ENCODE results near the gene MUC6. TPM values are rescaled to one million over a fixed set of nuclear protein-coding genes. Genes with fewer than 3 reads are reported as not detected.
A peak's percentile ranks its signal among the peaks of the same experiment; 100 is the strongest.

Gene MUC6
- total and polyA plus RNA-seq, 2 experiments from 2014 or later: not detected

GRCh38 chr11:1040428-1041148 is 4.1 kb upstream of the MUC6 start:
- no peaks in the 10 kb centered on the region for H3K4me1 ChIP-seq (ENCODE audit: insufficient read depth)
- 57% methylated on average over 9 to 16 of the region's 16 CpGs for WGBS, 2 experiments (ENCODE audit: low coverage in 1 of 2, low lambda C conversion rate in 2 of 2, missing lambda C conversion rate in 2 of 2)

GRCh38 chr11:1039481-1040427 is 3.2 kb upstream of the MUC6 start:
- Histone ChIP-seq H3K9me3 (ENCODE audit: low read depth) (no peaks in the 10 kb centered on the region), H4K20me1 (ENCODE audit: insufficient read depth) (no peaks in the 10 kb centered on the region), H3K9ac (no peak overlapping the region), H3K4me3 (no peak overlapping the region), H3K36me3 (ENCODE audit: low read depth) (no peaks in the 10 kb centered on the region), H3K27me3 (replicated peaks; ENCODE audit: insufficient read depth) (peaks cover 1% of the 10 kb centered on the region; the same call in 1 of the 2 replicates), H3K9me2 (ENCODE audit: insufficient read depth) (no peaks in the 10 kb centered on the region), H3F3A (ENCODE audit: insufficient read depth) (no peaks in the 10 kb centered on the region), H3K79me2 (ENCODE audit: insufficient read depth) (no peaks in the 10 kb centered on the region), H2AFZ (no peak overlapping the region), H3K4me1 (ENCODE audit: insufficient read depth) (no peaks in the 10 kb centered on the region), H3K27ac (no peak overlapping the region), H3K4me2 (ENCODE audit: unreplicated experiment) (no peak overlapping the region)
- in situ Hi-C loops (cut with MboI): no loop called here
- TF ChIP-seq EZH2 (IDR thresholded peaks at IDR 0.05; ENCODE audit: insufficient read depth, poor library complexity, severe bottlenecking) (no peak), EZH2phosphoT487 (IDR thresholded peaks at IDR 0.05; ENCODE audit: insufficient read depth, low read depth) (no peak)
- WGBS, 2 experiments (ENCODE audit: low coverage in 1 of 2, low lambda C conversion rate in 2 of 2, missing lambda C conversion rate in 2 of 2): 63 to 65% methylated on average over 27 to 30 of the region's 32 CpGs
- no peak for DNase-seq

More at GRCh38 chr11:1040428-1041148, 4.1 kb upstream of the MUC6 start:
- Histone ChIP-seq H3K9me3 (ENCODE audit: low read depth) (no peaks in the 10 kb centered on the region), H3K4me3 (no peak overlapping the region), H3K79me2 (ENCODE audit: insufficient read depth) (no peaks in the 10 kb centered on the region), H3K9ac (no peak overlapping the region), H3F3A (ENCODE audit: insufficient read depth) (no peaks in the 10 kb centered on the region), H3K9me2 (ENCODE audit: insufficient read depth) (no peaks in the 10 kb centered on the region), H3K27me3 (replicated peaks; ENCODE audit: insufficient read depth) (peaks cover 8% of the 10 kb centered on the region; the same call in 1 of the 2 replicates), H3K27ac (no peak overlapping the region), H4K20me1 (ENCODE audit: insufficient read depth) (no peaks in the 10 kb centered on the region), H3K36me3 (ENCODE audit: low read depth) (no peaks in the 10 kb centered on the region), H2AFZ (no peak overlapping the region), H3K4me2 (ENCODE audit: unreplicated experiment) (no peak overlapping the region)
- DNase-seq: peak; percentile 32
- no peak for TF ChIP-seq EZH2phosphoT487 (IDR thresholded peaks at IDR 0.05; ENCODE audit: insufficient read depth, low read depth)
- TF ChIP-seq EZH2 (IDR thresholded peaks at IDR 0.05; ENCODE audit: insufficient read depth, poor library complexity, severe bottlenecking): no peak
- in situ Hi-C loops (cut with MboI): no loop called here

DNA sequence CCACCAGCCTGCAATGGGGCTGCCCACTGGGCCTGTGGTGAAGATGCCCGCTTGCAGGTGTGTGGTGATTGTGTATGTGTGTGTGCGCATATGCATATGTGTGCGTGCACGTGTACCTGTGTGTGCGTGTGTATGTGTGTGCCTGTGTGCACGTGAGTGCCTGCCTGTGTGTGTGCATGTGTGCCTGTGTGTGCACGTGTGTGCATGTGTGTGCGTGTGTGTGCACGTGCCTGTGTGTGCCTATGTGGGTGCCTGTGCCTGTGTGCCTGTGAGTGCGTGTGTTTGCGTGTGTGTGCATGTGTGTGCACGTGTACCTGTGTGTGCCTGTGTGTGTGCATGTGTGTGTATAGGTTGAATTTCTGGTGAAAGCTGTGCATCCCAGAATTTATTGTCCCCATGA is 2.4 kb upstream of the MUC6 start:
- H4K20me1 ChIP-seq (ENCODE audit: insufficient read depth): no peaks in the 10 kb centered on the region
- in situ Hi-C loops (cut with MboI): no loop called here
- no peaks in the 10 kb centered on the region; the same call in 1 of the 2 replicates for H3K27me3 ChIP-seq (replicated peaks; ENCODE audit: insufficient read depth)
- 85 to 86% methylated on average over 12 of the region's 12 CpGs for WGBS, 2 experiments (ENCODE audit: low coverage in 1 of 2, low lambda C conversion rate in 2 of 2, missing lambda C conversion rate in 2 of 2)
- H3K9me2 ChIP-seq (ENCODE audit: insufficient read depth): no peaks in the 10 kb centered on the region
- no peak for DNase-seq
- no peaks in the 10 kb centered on the region for H3K79me2 ChIP-seq (ENCODE audit: insufficient read depth)
- H3F3A ChIP-seq (ENCODE audit: insufficient read depth): no peaks in the 10 kb centered on the region
- TF ChIP-seq EZH2 (IDR thresholded peaks at IDR 0.05; ENCODE audit: insufficient read depth, poor library complexity, severe bottlenecking) (no peak), EZH2phosphoT487 (IDR thresholded peaks at IDR 0.05; ENCODE audit: insufficient read depth, low read depth) (no peak)
- no peak overlapping the region for H3K4me3 ChIP-seq
- H2AFZ ChIP-seq: no peak overlapping the region
- H3K9me3 ChIP-seq (ENCODE audit: low read depth): no peaks in the 10 kb centered on the region
- H3K36me3 ChIP-seq (ENCODE audit: low read depth): no peaks in the 10 kb centered on the region
- H3K9ac ChIP-seq: no peak overlapping the region
- no peak overlapping the region for H3K4me2 ChIP-seq (ENCODE audit: unreplicated experiment)
- no peaks in the 10 kb centered on the region for H3K4me1 ChIP-seq (ENCODE audit: insufficient read depth)
- no peak overlapping the region for H3K27ac ChIP-seq

DNA sequence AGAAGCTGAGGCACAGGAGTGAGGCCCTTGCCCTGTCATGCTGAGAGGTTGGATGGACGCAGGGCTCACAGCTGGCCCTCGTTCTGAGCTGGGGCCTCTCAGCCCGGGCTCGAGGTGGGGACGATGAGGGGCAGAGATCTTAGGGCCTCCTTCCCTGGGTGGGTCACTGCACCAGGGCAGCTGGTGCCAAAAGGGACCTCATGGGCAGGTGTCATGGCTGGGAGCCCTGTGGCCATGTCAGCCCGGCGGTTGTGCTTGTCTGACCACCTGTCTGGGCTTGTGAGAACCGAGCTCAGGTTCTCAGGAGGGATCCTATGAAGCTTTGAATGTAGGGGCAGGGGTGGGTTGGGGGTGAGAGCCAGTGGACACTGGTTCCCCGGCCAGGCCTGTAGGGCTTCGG is 1.8 kb upstream of the MUC6 start:
- no peaks in the 10 kb centered on the region for H4K20me1 ChIP-seq (ENCODE audit: insufficient read depth)
- TF ChIP-seq EZH2 (IDR thresholded peaks at IDR 0.05; ENCODE audit: insufficient read depth, poor library complexity, severe bottlenecking): no peak
- no peak for TF ChIP-seq EZH2phosphoT487 (IDR thresholded peaks at IDR 0.05; ENCODE audit: insufficient read depth, low read depth)
- no peaks in the 10 kb centered on the region for H3K79me2 ChIP-seq (ENCODE audit: insufficient read depth)
- H3K27ac ChIP-seq: no peak overlapping the region
- 71 to 74% methylated on average over 10 of the region's 10 CpGs for WGBS, 2 experiments (ENCODE audit: low coverage in 1 of 2, low lambda C conversion rate in 2 of 2, missing lambda C conversion rate in 2 of 2)
- no peak overlapping the region for H3K9ac ChIP-seq
- no peaks in the 10 kb centered on the region; the same call in 1 of the 2 replicates for H3K27me3 ChIP-seq (replicated peaks; ENCODE audit: insufficient read depth)
- H3K4me1 ChIP-seq (ENCODE audit: insufficient read depth): no peaks in the 10 kb centered on the region
- no peak overlapping the region for H3K4me2 ChIP-seq (ENCODE audit: unreplicated experiment)
- H2AFZ ChIP-seq: no peak overlapping the region
- no peaks in the 10 kb centered on the region for H3K9me2 ChIP-seq (ENCODE audit: insufficient read depth)
- no peak overlapping the region for H3K4me3 ChIP-seq
- H3K9me3 ChIP-seq (ENCODE audit: low read depth): no peaks in the 10 kb centered on the region
- in situ Hi-C loops (cut with MboI): no loop called here
- DNase-seq: no peak
- no peaks in the 10 kb centered on the region for H3K36me3 ChIP-seq (ENCODE audit: low read depth)
- no peaks in the 10 kb centered on the region for H3F3A ChIP-seq (ENCODE audit: insufficient read depth)

Data from GM23248 (cell line).